OCI-LY7 (cell line): Measurements from ENCODE around the gene ALDH7A1.

Source experiments
- EZH2phosphoT487 ChIP-seq: fragments of 200-600 bp; sonication (generic); IDR thresholded peaks from 2 replicates; pipeline ENCODE4 v1.6.1; 2018; ENCODE audit warnings: low read depth, borderline replicate concordance, mild to moderate bottlenecking, mixed run types, antibody characterized with exemption, low read length, moderate library complexity, mixed read lengths
- TF ChIP-seq, protein P1 (sequence below): fragments of 200-600 bp; sonication (generic); conservative IDR thresholded peaks from 2 replicates; pipeline ENCODE4 v1.5.1; 2014; ENCODE audit warnings: mild to moderate bottlenecking, antibody characterized with exemption, low read length, moderate library complexity, mixed read lengths

DNA sequence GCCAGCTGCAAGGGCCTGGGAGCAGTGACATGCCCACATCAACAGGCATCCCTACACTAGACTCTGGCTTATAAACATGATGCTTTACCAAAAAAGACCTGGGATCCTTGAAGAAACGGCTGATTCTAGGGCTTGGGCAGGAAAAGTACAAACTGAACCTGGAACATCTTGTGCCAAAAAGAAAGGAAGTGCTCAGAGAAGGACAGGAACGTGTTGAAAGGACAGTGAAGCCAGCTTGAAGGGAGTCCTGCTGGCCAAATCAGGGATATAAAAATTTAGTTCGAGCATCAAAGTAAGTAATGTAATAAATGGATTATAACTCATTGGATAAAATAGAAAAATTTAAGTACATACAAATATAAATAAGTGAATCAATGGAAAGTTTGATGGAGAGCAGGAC is 58.1 kb downstream of the ALDH7A1 start:
- TF ChIP-seq, protein P1, sequence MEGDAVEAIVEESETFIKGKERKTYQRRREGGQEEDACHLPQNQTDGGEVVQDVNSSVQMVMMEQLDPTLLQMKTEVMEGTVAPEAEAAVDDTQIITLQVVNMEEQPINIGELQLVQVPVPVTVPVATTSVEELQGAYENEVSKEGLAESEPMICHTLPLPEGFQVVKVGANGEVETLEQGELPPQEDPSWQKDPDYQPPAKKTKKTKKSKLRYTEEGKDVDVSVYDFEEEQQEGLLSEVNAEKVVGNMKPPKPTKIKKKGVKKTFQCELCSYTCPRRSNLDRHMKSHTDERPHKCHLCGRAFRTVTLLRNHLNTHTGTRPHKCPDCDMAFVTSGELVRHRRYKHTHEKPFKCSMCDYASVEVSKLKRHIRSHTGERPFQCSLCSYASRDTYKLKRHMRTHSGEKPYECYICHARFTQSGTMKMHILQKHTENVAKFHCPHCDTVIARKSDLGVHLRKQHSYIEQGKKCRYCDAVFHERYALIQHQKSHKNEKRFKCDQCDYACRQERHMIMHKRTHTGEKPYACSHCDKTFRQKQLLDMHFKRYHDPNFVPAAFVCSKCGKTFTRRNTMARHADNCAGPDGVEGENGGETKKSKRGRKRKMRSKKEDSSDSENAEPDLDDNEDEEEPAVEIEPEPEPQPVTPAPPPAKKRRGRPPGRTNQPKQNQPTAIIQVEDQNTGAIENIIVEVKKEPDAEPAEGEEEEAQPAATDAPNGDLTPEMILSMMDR = no peak
- TF ChIP-seq EZH2phosphoT487 = no peak
